HG03159 (cell line): ENCODE measurements around the gene COL9A3.

Source experiments
- ATAC-seq: cut with Tn5 transposase; IDR thresholded peaks from one replicate; pipeline ENCODE4 v1.9.1; 2021; ENCODE audit warnings: mild to moderate bottlenecking, moderate library complexity; ENCODE audit not compliant: unreplicated experiment

Gene COL9A3

GRCh38 chr20:62890444-62890843 lies 73.6 kb downstream of the COL9A3 start:
- no peak for ATAC-seq
